Limb (tissue), 2 donors: ENCODE measurements around the gene SLC25A21.
"Not testable (repeated sequence)": the region's sequence is repeated elsewhere in the genome, so short reads cannot be mapped to it uniquely, and the experiment has no call there.

Source experiments
- DNase-seq, 2 donors: peaks; one replicate each; pipeline ENCODE4 v3.0.0-alpha.2; 2016; ENCODE audit errors: extremely low spot score in 2 of 2

The SLC25A21 gene

DNA sequence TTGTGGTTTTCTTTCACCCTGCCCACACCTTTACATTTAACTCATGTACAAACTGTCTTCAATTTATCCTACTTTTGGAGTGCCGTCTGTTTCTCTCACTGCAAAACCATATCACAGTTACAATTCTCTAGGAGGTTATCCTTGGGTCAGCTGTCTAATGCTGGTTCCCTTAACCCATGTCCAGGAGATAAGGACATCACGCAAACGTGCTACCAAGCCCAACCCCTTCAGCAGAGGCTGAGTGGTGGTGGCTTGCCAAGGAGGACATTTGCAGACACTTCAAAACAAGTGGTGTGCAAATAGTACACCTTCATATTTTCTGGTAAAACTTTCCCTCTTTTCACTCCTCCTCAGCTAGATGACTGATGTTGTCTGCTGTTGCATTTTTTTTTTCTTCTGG lies 342.9 kb downstream of the SLC25A21 start:
- no peak for DNase-seq

GRCh38 chr14:36827861-36828260 lies 344.5 kb downstream of the SLC25A21 start:
- no peak for DNase-seq

DNA sequence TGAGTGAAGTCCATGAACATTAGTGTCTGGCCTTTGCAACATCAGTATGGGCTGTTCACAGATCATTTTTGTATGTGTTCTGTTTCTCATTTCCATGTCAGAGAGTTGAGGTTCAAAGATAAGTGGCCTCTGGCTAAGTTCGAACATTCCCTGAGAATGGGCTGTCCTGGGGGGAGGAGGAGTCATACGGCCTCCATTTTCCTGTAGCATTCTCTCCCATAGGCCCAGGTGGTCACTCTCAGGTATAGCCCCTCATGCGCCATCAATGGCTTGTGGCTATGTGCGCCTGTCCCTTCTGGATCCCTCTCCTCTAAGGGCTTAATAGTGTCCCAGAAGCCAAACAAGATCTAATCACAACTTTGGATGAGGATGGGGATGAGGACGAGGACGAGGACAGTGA lies 345.8 kb downstream of the SLC25A21 start:
- DNase-seq, result no peak

GRCh38 chr14:36824854-36825253 lies 347.6 kb downstream of the SLC25A21 start:
- DNase-seq, result no peak

DNA sequence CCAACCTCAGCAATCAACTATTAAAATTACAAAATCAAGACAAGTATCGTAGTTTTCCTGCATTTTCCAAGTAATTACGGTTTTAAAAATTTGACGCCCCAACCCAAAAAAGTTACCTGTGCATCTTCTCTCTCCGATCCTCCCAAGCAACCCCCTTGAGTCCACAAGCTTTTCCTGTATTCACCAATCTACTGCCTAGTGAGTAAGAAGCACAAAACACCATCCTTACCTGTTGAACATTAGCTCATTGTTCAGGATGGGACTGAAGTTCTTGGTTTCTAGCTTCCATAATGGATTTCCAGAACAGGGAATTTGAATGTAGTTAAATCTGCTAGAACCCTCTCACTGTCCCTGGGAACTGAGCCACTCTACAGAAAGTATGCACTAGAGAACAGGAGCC lies 348.8 kb downstream of the SLC25A21 start:
- DNase-seq, result no peak

- no peak for DNase-seq
Observed at GRCh38 chr14:36822685-36823084, 349.7 kb downstream of the SLC25A21 start.

- DNase-seq, result no peak
Observed at GRCh38 chr14:36820901-36821300, 351.5 kb downstream of the SLC25A21 start.

DNA sequence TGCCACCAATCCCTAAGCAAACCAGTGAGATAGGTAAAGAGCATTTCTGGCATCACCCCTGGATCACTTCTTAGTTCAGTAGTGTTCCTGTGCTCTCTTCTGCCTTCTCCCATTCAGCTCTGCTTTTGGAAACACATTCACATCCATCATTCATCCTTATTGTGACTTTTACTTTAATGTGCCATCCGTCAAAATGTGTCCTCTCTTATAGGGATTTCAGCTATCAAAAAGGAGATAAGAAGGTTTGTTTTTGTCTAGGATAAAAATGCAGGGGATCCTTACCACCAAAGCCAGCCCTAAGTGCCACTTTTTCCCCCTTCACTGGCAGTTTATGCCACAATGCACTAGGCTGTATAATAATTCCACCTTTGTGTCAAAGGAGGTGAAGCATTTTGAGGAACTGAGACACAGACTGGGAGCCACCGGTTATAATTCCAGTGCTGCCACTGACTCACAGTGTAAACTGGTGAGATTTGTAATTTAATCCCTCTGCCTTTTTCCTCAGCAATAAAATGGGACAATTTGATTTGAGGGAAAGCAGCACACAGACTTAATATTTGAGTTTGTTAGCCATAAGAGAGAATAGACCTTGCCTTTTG lies 352.2 kb downstream of the SLC25A21 start:
- DNase-seq, result no peak

- no peak for DNase-seq
Observed at GRCh38 chr14:36818794-36819384, 353.5 kb downstream of the SLC25A21 start.

DNA sequence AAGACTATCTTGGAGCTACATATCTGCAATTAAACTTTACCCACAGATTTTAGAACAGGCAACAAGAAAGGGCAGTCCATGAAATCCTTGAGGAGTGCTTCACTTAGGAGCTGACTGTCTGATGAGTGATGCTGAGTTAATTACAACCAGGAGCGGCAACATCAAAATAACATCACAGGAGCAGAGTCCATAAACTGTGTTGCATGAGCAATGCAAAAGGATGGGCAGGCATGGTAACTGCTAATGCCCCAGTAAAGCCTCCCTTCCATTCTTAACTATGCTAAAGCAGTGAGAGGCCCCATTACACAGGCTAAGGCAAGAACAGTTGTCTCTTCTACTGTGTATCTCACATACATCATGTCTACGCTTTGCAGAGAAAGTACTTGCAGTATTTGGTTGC lies 354.2 kb downstream of the SLC25A21 start:
- no peak for DNase-seq

GRCh38 chr14:36817071-36817930 lies 355.1 kb downstream of the SLC25A21 start:
- no peak for DNase-seq

GRCh38 chr14:36816481-36816880 lies 355.9 kb downstream of the SLC25A21 start:
- no peak for DNase-seq

DNA sequence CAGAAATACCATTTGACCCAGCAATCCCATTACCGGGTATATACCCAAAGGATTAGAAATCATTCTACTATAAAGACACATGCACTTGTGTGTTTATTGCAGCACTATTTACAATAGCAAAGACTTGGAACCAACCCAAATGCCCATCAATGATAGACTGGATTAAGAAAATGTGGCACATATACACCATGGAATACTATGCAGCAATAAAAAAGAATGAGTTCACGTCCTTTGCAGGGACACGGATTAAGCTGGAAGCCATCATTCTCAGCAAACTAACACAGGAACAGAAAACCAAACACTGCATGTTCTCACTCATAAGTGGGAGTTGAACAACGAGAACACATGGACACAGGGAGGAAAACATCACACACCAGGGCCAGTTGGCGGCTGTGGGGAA lies 357.6 kb downstream of the SLC25A21 start:
- DNase-seq, result not testable (repeated sequence)

DNA sequence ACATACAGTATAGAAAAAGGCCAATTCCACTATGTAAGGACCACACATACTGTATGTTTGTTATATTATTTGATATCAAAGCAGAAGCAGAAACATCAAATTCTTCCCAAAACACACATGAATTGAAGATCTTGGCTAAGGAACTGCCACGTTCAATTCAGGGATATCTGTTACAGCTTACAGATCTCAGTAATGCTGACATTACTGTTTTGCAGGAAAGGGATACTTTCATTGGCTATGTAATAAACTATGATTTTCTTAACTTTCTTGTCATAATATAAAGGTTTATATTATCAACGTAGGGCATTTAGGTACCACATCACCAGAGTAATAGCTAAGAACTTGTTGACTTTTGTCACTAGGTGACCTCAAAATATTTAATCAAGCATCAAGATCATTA lies 362.2 kb downstream of the SLC25A21 start:
- no peak for DNase-seq

GRCh38 chr14:36807727-36808126 lies 364.7 kb downstream of the SLC25A21 start:
- DNase-seq, result no peak

DNA sequence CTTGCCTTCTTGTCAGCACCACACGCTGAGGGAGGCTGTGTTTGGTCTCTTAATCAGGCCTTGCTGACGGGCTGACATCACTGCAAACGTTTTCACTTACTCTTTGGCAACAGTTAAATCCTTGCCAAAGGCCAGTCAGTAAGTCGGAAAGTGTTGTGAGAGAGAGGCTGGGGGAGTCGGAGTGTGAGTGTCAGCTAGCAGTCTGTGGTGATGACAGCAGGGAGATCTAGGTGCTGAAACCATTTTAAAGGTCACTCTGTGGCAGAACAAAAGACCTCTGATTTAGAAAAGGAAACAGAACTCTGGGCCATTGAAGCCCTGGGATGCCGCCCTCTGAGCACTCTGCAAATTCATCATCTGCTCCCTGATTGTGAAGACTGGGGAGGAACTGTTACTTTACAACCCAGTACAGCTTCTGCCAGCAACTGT lies 367.3 kb downstream of the SLC25A21 start:
- DNase-seq, result peak in 1 of 2 donors; percentile 30

- no peak for DNase-seq
Observed at GRCh38 chr14:36797634-36798033, 374.8 kb downstream of the SLC25A21 start.

DNA sequence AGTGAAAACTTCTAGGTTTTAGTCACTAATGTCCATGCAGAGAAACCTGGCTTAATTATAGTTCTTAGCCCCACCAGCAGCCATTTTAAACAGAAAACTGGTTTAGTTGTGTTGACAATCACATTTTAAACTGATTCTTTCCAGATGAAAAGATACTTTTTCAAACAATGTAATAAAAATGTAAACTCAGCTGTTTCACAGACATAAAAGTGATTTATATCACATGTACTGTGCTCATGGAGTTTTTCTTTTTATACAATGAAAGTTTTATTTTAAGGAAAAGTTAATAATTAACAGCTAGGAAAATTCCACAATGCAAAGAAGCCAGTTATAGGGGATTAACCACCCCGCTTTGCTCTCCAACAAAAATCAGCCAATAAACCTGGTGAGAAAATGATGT lies 381.0 kb downstream of the SLC25A21 start:
- DNase-seq, result no peak

- DNase-seq, result no peak
Observed at GRCh38 chr14:36785511-36785910, 386.9 kb downstream of the SLC25A21 start.

DNA sequence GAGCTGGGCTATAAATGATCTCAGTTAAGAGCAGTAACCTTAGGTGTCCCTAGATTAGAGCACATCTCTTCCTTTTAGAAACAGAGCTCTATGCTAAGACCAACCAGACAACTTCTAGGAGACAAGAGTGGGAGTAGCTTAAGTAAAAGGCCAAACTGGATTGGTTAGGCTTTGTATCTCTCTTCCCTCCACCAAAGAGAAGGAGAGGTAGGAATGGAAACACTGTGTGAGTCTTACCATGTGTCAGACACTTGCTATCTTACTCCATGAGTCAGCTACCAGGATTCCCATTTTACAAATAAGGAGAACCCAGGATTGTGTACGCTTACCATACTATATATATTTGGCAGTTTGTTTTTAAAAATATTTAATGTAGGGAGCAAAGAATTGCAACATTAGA lies 387.9 kb downstream of the SLC25A21 start:
- no peak for DNase-seq

DNA sequence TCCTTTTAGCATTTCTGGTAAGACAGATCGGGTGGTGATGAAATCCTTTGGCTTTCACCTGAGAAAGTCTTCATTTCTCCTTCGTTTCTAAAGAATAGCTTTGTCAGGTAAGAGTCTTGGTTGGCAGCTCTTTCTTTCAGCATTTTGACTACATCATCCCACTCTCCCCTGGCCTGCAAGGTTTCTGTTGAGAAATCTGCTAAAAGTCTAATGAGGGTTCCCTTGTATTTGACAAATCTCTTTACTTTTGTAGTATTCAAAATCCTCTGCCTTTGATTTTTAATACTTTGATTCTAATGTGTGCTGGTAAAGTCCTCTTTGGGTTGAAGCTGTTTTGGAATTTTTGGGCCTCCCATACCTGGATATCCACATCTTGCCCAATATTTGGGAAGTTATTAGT lies 390.5 kb downstream of the SLC25A21 start:
- DNase-seq, result no peak

GRCh38 chr14:36773558-36773957 lies 398.8 kb downstream of the SLC25A21 start:
- no peak for DNase-seq

- DNase-seq, result no peak
Observed at GRCh38 chr14:36773136-36773540, 399.3 kb downstream of the SLC25A21 start.
